Panc1 (cell line): ENCODE results near the gene CDK5. TPM values are rescaled to one million over a fixed set of nuclear protein-coding genes. Genes with fewer than 3 reads are reported as not detected.

Source experiments
- ATAC-seq: fragments of 200-7000 bp; cut with Tn5 transposase; 2 replicates; pipeline ENCODE4 v1.9.1; 2020; ENCODE audit warnings: mild to moderate bottlenecking, moderate library complexity
- BruUV-seq: library from RNA; stranded (reverse); fragments of 400-500 nt; replicated peaks from 2 replicates; lab custom pipeline; 2021; lab: Mats Ljungman, UMichigan
- CTCF ChIA-PET: fragments of 300-600 bp; sonication (Branson Sonifier 250); formaldehyde crosslinking; loops from one replicate; lab custom pipeline; 2022; ENCODE audit warnings: antibody characterized with exemption; lab: Charles Lee
- POLR2A ChIA-PET: fragments of 300-600 bp; sonication (Branson Sonifier 250); formaldehyde crosslinking; loops from one replicate; lab custom pipeline; 2022; ENCODE audit warnings: antibody characterized with exemption; lab: Charles Lee
- DNase-seq: peaks from one replicate; pipeline ENCODE4 v3.0.0-alpha.2; 2010; ENCODE audit warnings: low read depth, low spot score
- H3K27ac ChIP-seq: 2 replicates; pipeline ENCODE4 v1.5.1; 2011; ENCODE audit warnings: mild to moderate bottlenecking, low read length, inconsistent platforms
- H3K27me3 ChIP-seq: fragments of 200-500 bp; sonication (Bioruptor generic); 2 replicates; pipeline ENCODE4 v1.6.0; 2014; ENCODE audit warnings: low read length, inconsistent platforms; ENCODE audit not compliant: control insufficient read depth, insufficient read depth
- H3K36me3 ChIP-seq: fragments of 200-500 bp; sonication (Bioruptor generic); 2 replicates; pipeline ENCODE4 v1.5.1; 2014; ENCODE audit warnings: inconsistent platforms, mild to moderate bottlenecking, low read length, moderate library complexity; ENCODE audit not compliant: control insufficient read depth, insufficient read depth
- H3K4me1 ChIP-seq: 2 replicates; pipeline ENCODE4 v1.5.1; 2011; ENCODE audit warnings: inconsistent platforms, mild to moderate bottlenecking, low read length, moderate library complexity; ENCODE audit not compliant: control insufficient read depth, insufficient read depth
- H3K4me3 ChIP-seq, 2 experiments: 2 replicates each; pipeline ENCODE4 v1.5.1; 2011 to 2012; ENCODE audit warnings: low read depth in 2 of 2, low read length in 2 of 2, mild to moderate bottlenecking in 2 of 2, inconsistent platforms in 1 of 2, moderate library complexity in 1 of 2
- H3K9me3 ChIP-seq: fragments of 200-500 bp; sonication (Bioruptor generic); 2 replicates; pipeline ENCODE4 v1.5.1; 2014; ENCODE audit warnings: low read depth, mild to moderate bottlenecking, inconsistent platforms, low read length, moderate library complexity; ENCODE audit not compliant: control insufficient read depth, insufficient read depth
- CTCF ChIP-seq: fragments of 450-650 bp; IDR thresholded peaks from 2 replicates; pipeline ENCODE4 v1.5.1; 2017; ENCODE audit warnings: mild to moderate bottlenecking
- POLR2AphosphoS5 ChIP-seq: IDR thresholded peaks from 2 replicates; pipeline ENCODE4 v1.6.1; 2012; ENCODE audit warnings: mild to moderate bottlenecking, low read depth, low read length, moderate library complexity
- REST ChIP-seq, 2 experiments: IDR thresholded peaks; 2 replicates each; pipeline ENCODE4 v1.6.1; 2011 to 2012; ENCODE audit warnings: low read depth in 2 of 2, control low read depth in 1 of 2, low read length in 1 of 2, mild to moderate bottlenecking in 1 of 2, moderate library complexity in 1 of 2; ENCODE audit not compliant: insufficient read depth in 1 of 2
- SIN3A ChIP-seq: IDR thresholded peaks from 2 replicates; pipeline ENCODE4 v1.6.1; 2012; ENCODE audit warnings: low read depth, mild to moderate bottlenecking, low read length, moderate library complexity, borderline replicate concordance; ENCODE audit not compliant: insufficient read depth
- TCF7L2 ChIP-seq: IDR thresholded peaks from 2 replicates; pipeline ENCODE4 v1.6.1; 2011; ENCODE audit warnings: mild to moderate bottlenecking, low read depth, low read length, inconsistent platforms
- in situ Hi-C: cut with HindIII; loops from 2 replicates; pipeline ENCODE4 v1.10.0; 2016; ENCODE audit warnings: low sequenced_read_pairs, low pct_unique_long_range_greater_than_20kb
- intact Hi-C: fragments of 100-400 bp; cut with micrococcal nuclease; formaldehyde crosslinking; loops from one replicate; pipeline ENCODE4 v1.10.0; 2022; ENCODE audit not compliant: unreplicated experiment
- total RNA-seq: library from RNA; stranded (reverse); gene quantifications from one replicate; pipeline ENCODE4 v1.2.1, GENCODE V29; 2021; ENCODE audit not compliant: unreplicated experiment

CDK5 gene
- total RNA-seq, 1 experiment from 2014 or later, result 25.6 TPM

- ChIA-PET CTCF (no interaction called here), POLR2A (no interaction called here)
- H3K9me3 ChIP-seq, result no peaks in the 10 kb centered on the region
- H3K27me3 ChIP-seq, result no peaks in the 10 kb centered on the region
- intact Hi-C loops, result no loop called here
- DNase-seq, result no peak
- BruUV-seq, result no TSS peak
- no peak overlapping the region for H3K27ac ChIP-seq
- TF ChIP-seq POLR2AphosphoS5 (no peak), TCF7L2 (no peak), SIN3A (no peak), REST (IDR thresholded peaks at IDR 0.05; ENCODE audit: insufficient read depth in 1 of 2, low read depth in 2 of 2, low read length in 1 of 2) (no peak), CTCF (no peak)
- no peak overlapping the region for H3K4me3 ChIP-seq
- in situ Hi-C loops, result no loop called here
- H3K4me1 ChIP-seq, result peaks cover 17% of the 10 kb centered on the region
- H3K36me3 ChIP-seq, result peaks cover 24% of the 10 kb centered on the region
- no peak for ATAC-seq
Observed at GRCh38 chr7:151066273-151066974, 8.7 kb upstream of the CDK5 start.

GRCh38 chr7:151065516-151065915 is 7.8 kb upstream of the CDK5 start:
- ChIA-PET POLR2A (no interaction called here), CTCF (no interaction called here)
- no peaks in the 10 kb centered on the region for H3K9me3 ChIP-seq
- H3K4me3 ChIP-seq, result no peak overlapping the region
- H3K36me3 ChIP-seq, result peaks cover 24% of the 10 kb centered on the region
- ATAC-seq (no peak), DNase-seq (no peak)
- H3K27me3 ChIP-seq, result no peaks in the 10 kb centered on the region
- in situ Hi-C loops, result no loop called here
- BruUV-seq, result no TSS peak
- peaks cover 24% of the 10 kb centered on the region for H3K4me1 ChIP-seq
- intact Hi-C loops, result no loop called here
- no peak overlapping the region for H3K27ac ChIP-seq
- no peak for TF ChIP-seq POLR2AphosphoS5
- TF ChIP-seq SIN3A, result no peak
- no peak for TF ChIP-seq CTCF
- no peak for TF ChIP-seq REST (IDR thresholded peaks at IDR 0.05; ENCODE audit: insufficient read depth in 1 of 2, low read depth in 2 of 2, low read length in 1 of 2)
- TF ChIP-seq TCF7L2, result no peak
